SK-N-MC (cell line): ENCODE results near the gene GSX1.

Source experiments
- EZH2 ChIP-seq: fragments of 200-600 bp; sonication (generic); IDR thresholded peaks from one replicate; pipeline ENCODE4 v1.6.1; 2017; ENCODE audit warnings: antibody characterized with exemption
- FOXP2 ChIP-seq: optimal IDR thresholded peaks from 2 replicates; pipeline ENCODE3; 2011; ENCODE audit warnings: mild to moderate bottlenecking, moderate library complexity; ENCODE audit not compliant: insufficient read depth; ENCODE audit errors: extremely low read length, control extremely low read depth
- POLR2AphosphoS5 ChIP-seq: IDR thresholded peaks from 2 replicates; pipeline ENCODE4 v1.6.1; 2012; ENCODE audit warnings: mild to moderate bottlenecking, low read depth, low read length, borderline replicate concordance

DNA sequence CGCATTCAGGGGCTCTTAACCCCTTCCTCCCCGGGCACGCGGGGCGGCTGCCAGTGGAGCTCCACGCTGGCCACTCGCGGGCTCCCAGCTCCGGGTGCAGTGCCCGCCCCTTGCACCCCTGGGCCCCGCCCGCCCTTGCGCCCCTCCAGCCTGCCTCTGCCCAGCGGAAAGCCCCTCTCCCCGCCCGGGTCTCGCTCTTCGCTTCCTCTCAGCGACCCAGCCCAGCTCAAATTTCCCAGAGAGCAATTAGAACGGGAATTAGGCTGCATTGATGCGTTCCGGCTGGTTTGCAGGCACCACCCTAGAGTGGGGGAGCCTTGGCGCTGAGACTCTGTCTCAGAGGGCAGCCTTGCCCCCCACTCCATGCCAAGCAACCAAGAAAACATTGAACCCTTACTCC, 1.8 kb upstream of the GSX1 start:
- TF ChIP-seq EZH2 = no peak
- no peak for TF ChIP-seq POLR2AphosphoS5
- no peak for TF ChIP-seq FOXP2
